GM12891 (cell line): ENCODE results near the gene CCDC85A.

Source experiments
- POLR2A ChIP-seq: IDR thresholded peaks from 2 replicates; pipeline ENCODE4 v1.6.1; 2011; ENCODE audit warnings: low read depth, low read length, control low read depth
- POLR2AphosphoS5 ChIP-seq: IDR thresholded peaks from 2 replicates; pipeline ENCODE4 v1.6.1; 2011; ENCODE audit warnings: low read depth, low read length, control low read depth
- POU2F2 ChIP-seq: IDR thresholded peaks from 2 replicates; pipeline ENCODE4 v1.6.1; 2011; ENCODE audit warnings: low read depth, mild to moderate bottlenecking, control low read depth, low read length, moderate library complexity
- SPI1 ChIP-seq: IDR thresholded peaks from 2 replicates; pipeline ENCODE4 v1.6.1; 2011; ENCODE audit warnings: low read depth, low read length, control low read depth
- TAF1 ChIP-seq: IDR thresholded peaks from 2 replicates; pipeline ENCODE4 v1.6.1; 2011; ENCODE audit warnings: low read depth, low read length, control low read depth

DNA sequence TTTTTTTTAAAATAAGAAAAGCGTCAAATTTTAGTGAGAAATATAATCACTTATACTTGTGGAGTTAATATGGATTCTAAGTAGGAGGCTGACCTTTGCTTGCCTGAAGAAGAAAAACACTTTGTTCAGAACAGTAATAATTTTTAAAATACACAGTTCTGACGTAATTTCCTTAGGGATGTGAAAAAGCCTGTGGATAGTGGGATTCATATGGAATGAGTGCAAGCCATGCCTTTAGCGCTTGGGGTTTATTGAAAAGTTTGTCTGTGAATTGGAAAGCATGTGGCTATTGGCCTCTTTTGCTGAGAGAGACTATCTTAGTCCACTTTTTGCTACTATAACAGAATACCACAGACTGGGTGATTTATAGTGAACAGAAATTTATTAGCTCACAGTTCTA lies 151.3 kb downstream of the CCDC85A start:
- TF ChIP-seq POLR2AphosphoS5 (no peak), POLR2A (no peak), POU2F2 (no peak), SPI1 (no peak), TAF1 (no peak)
